K562 (cell line): ENCODE measurements around the gene MRPS26. TPM values are rescaled to one million over a fixed set of nuclear protein-coding genes. Genes with fewer than 3 reads are reported as not detected.

Experiments
- ATAC-seq: fragments of 200-7000 bp; cut with Tn5 transposase; 3 replicates; pipeline ENCODE4 v1.9.1; 2020; ENCODE audit warnings: moderate library complexity
- BruUV-seq: library from RNA; stranded (reverse); fragments of 400-500 nt; replicated peaks from 2 replicates; lab custom pipeline; 2021; lab: Mats Ljungman, UMichigan
- CTCF ChIA-PET: fragments of 300-600 bp; formaldehyde crosslinking; extraction: SDS; loops from one replicate; lab custom pipeline; 2021; ENCODE audit warnings: low intra/inter-chr PET ratio; lab: Yijun Ruan, JAX
- POLR2A ChIA-PET: fragments of 300-600, 350-650 bp; sonication (Branson Sonifier 250); formaldehyde crosslinking; extraction: SDS; loops from one replicate; lab custom pipeline; 2021; ENCODE audit warnings: antibody characterized with exemption, inconsistent platforms; lab: Yijun Ruan, JAX
- DNase-seq, 4 experiments: peaks; one replicate each; pipeline versions ENCODE4 v3.0.0 to v3.0.0-alpha.2; 2011 to 2018; ENCODE audit warnings: low spot score in 3 of 4, mixed read lengths in 3 of 4; ENCODE audit errors: extremely low read depth in 1 of 4
- FAIRE-seq: peaks from 2 replicates; lab custom pipeline; 2011; peaks lifted over from hg19 to GRCh38; lab: Jason Lieb, UNC
- H2AFZ ChIP-seq: 2 replicates; pipeline ENCODE4 v1.6.0; 2011; ENCODE audit warnings: low read depth, low read length, control low read depth, inconsistent platforms
- H3K27ac ChIP-seq: fragments of 200-600 bp; 3 replicates; pipeline ENCODE4 v1.8.0; 2011; ENCODE audit warnings: low read depth, mild to moderate bottlenecking, control low read depth, inconsistent platforms, low read length, moderate library complexity, mixed read lengths; ENCODE audit errors: extremely low read depth
- H3K27me3 ChIP-seq, 2 experiments: fragments of 300-600 bp in 1 of 2; 2 replicates in 1 of 2; 3 replicates in 1 of 2; pipeline versions ENCODE4 v1.6.0 to v1.8.0; 2011; ENCODE audit warnings: inconsistent platforms in 2 of 2, low read length in 2 of 2, mild to moderate bottlenecking in 1 of 2, mixed read lengths in 1 of 2, moderate library complexity in 1 of 2; ENCODE audit not compliant: control insufficient read depth in 2 of 2, insufficient read depth in 2 of 2
- H3K36me3 ChIP-seq: fragments of 300-600 bp; 3 replicates; pipeline ENCODE4 v1.8.0; 2011; ENCODE audit warnings: mild to moderate bottlenecking, low read length, inconsistent platforms; ENCODE audit not compliant: control insufficient read depth, insufficient read depth
- H3K4me1 ChIP-seq, 2 experiments: fragments of 200-600 bp in 1 of 2; replicated peaks in 1 of 2; 2 replicates in 1 of 2; 3 replicates in 1 of 2; pipeline versions ENCODE4 v1.5.1 to v1.8.0; 2011; ENCODE audit warnings: inconsistent platforms in 2 of 2, low read length in 2 of 2, mild to moderate bottlenecking in 1 of 2, mixed read lengths in 1 of 2, moderate library complexity in 1 of 2; ENCODE audit not compliant: control insufficient read depth in 2 of 2, insufficient read depth in 2 of 2
- H3K4me2 ChIP-seq: 2 replicates; pipeline ENCODE4 v1.6.1; 2011; ENCODE audit warnings: low read length, control low read depth, inconsistent platforms, mixed read lengths; ENCODE audit not compliant: insufficient read depth
- H3K4me3 ChIP-seq: fragments of 200-600 bp; sonication (generic), shearing (Covaris generic); 2 replicates; pipeline ENCODE4 v1.5.1; 2016; ENCODE audit warnings: control low read depth, inconsistent platforms
- H3K79me2 ChIP-seq: fragments of 200-600 bp; 3 replicates; pipeline ENCODE4 v1.8.0; 2011; ENCODE audit warnings: low read length, inconsistent platforms; ENCODE audit not compliant: control insufficient read depth, insufficient read depth
- H3K9ac ChIP-seq, 2 experiments: 2 replicates each; pipeline versions ENCODE4 v1.6.0 to v1.6.1; 2011; ENCODE audit warnings: low read depth in 2 of 2, low read length in 2 of 2, control low read depth in 1 of 2, inconsistent platforms in 1 of 2, mild to moderate bottlenecking in 1 of 2, mixed read lengths in 1 of 2; ENCODE audit not compliant: insufficient read depth in 1 of 2
- H3K9me1 ChIP-seq: one replicate; pipeline ENCODE4 v1.6.0; 2011; ENCODE audit warnings: inconsistent platforms, mild to moderate bottlenecking, low read length, moderate library complexity; ENCODE audit not compliant: control insufficient read depth, insufficient read depth
- H3K9me3 ChIP-seq: replicated peaks from 2 replicates; pipeline ENCODE4 v1.5.1; 2011; ENCODE audit warnings: low read depth, low read length, inconsistent platforms; ENCODE audit not compliant: control insufficient read depth, insufficient read depth
- H4K20me1 ChIP-seq: replicated peaks from 2 replicates; pipeline ENCODE4 v1.6.1; 2011; ENCODE audit warnings: low read length, inconsistent platforms, mixed read lengths; ENCODE audit not compliant: control insufficient read depth, insufficient read depth
- BHLHE40 ChIP-seq: IDR thresholded peaks from 2 replicates; pipeline ENCODE4 v1.6.1; 2011; ENCODE audit warnings: low read length, improper control_type of control experiment
- CXXC5 ChIP-seq: fragments of 250-450 bp; sonication (Bioruptor Pico); IDR thresholded peaks from 2 replicates; pipeline ENCODE4 v1.8.0; 2022; ENCODE audit warnings: inconsistent platforms, mild to moderate bottlenecking, moderate library complexity
- ELF1 ChIP-seq: fragments of 200-800 bp; sonication (Bioruptor generic); IDR thresholded peaks from 2 replicates; pipeline ENCODE4 v1.6.1; 2016; ENCODE audit warnings: missing genetic modification characterization, missing compliant biosample characterization
- GATA2 ChIP-seq: sonication (generic); formaldehyde crosslinking; IDR thresholded peaks from 2 replicates; pipeline ENCODE4 v1.4.0; 2020; ENCODE audit warnings: mild to moderate bottlenecking, missing genetic modification reagents
- KLF13 ChIP-seq: fragments of 450-650 bp; IDR thresholded peaks from 2 replicates; pipeline ENCODE4 v1.6.1; 2016; ENCODE audit warnings: missing genetic modification characterization, low read depth, mild to moderate bottlenecking, missing compliant biosample characterization, moderate library complexity, borderline replicate concordance
- SPI1 ChIP-seq: IDR thresholded peaks from 2 replicates; pipeline ENCODE4 v1.6.1; 2011; ENCODE audit warnings: low read depth, low read length, control low read depth, borderline replicate concordance
- TRIM28 ChIP-seq: fragments of 450-650 bp; IDR thresholded peaks from 2 replicates; pipeline ENCODE4 v1.6.1; 2017
- ZFX ChIP-seq: sonication (generic); formaldehyde crosslinking; IDR thresholded peaks from 2 replicates; pipeline ENCODE4 v1.8.0; 2022; ENCODE audit warnings: mild to moderate bottlenecking, missing genetic modification reagents, moderate library complexity
- WGBS: fragments of 100-300 bp; shearing (Covaris generic); methylation state at CpG from one replicate; pipeline ENCODE4 v1.1.6; 2016; ENCODE audit warnings: low coverage, mixed read lengths; ENCODE audit not compliant: insufficient coverage; ENCODE audit errors: missing lambda C conversion rate; 5-methylcytosine and 5-hydroxymethylcytosine counted together
- in situ Hi-C: fragments of 300-500 bp; cut with MboI; formaldehyde crosslinking; loops from 4 replicates; pipeline ENCODE4 v1.15.0; 2018; ENCODE audit warnings: inconsistent platforms, mixed read lengths
- intact Hi-C: fragments of 100-400 bp; cut with micrococcal nuclease; formaldehyde crosslinking; loops from 2 replicates; pipeline ENCODE4 v1.14.2; 2022
- polyA plus RNA-seq, 8 experiments: library from polyadenylated mRNA; depleted of rRNA in 4 of 8; stranded (reverse) in 5 of 8; unstranded in 3 of 8; fragments of >200 nt; fragmentation: Nextera tagmentation in 2 of 8; fragmentation: Illumina TruSeq in 1 of 8; extraction: Ambion mirVana in 2 of 8; extraction: Trizol in 1 of 8; gene quantifications; 2 replicates each; pipeline versions ENCODE4 v1.2.1 to v1.2.3, GENCODE V29; 2011 to 2014; ENCODE audit warnings: inconsistent platforms in 1 of 8, missing spikeins in 1 of 8
- total RNA-seq, 7 experiments: library from RNA; depleted of rRNA in 6 of 7; stranded (reverse); fragments of >200 nt in 6 of 7; fragmentation: Illumina TruSeq in 2 of 7; extraction: Trizol in 2 of 7; gene quantifications; 2 replicates each; pipeline versions ENCODE4 v1.2.1 to v1.2.3, GENCODE V29; 2011 to 2021; ENCODE audit warnings: low replicate concordance in 1 of 7
- TF ChIP-seq, protein P1 (sequence below), 2 experiments: fragments of 450-650 bp in 1 of 2; sonication (generic) in 1 of 2; formaldehyde crosslinking in 1 of 2; IDR thresholded peaks; 2 replicates each; pipeline versions ENCODE4 v1.7.1 to v1.9.0; 2016 to 2022; ENCODE audit warnings: inconsistent platforms in 1 of 2, mild to moderate bottlenecking in 1 of 2, missing genetic modification reagents in 1 of 2

The MRPS26 gene
- total and polyA plus RNA-seq, 9 of the 15 experiments (the other 6 are each of a cell fraction or from before 2014, with no cell fraction given) = 2.7 to 70.5 (median 28.8) TPM

DNA sequence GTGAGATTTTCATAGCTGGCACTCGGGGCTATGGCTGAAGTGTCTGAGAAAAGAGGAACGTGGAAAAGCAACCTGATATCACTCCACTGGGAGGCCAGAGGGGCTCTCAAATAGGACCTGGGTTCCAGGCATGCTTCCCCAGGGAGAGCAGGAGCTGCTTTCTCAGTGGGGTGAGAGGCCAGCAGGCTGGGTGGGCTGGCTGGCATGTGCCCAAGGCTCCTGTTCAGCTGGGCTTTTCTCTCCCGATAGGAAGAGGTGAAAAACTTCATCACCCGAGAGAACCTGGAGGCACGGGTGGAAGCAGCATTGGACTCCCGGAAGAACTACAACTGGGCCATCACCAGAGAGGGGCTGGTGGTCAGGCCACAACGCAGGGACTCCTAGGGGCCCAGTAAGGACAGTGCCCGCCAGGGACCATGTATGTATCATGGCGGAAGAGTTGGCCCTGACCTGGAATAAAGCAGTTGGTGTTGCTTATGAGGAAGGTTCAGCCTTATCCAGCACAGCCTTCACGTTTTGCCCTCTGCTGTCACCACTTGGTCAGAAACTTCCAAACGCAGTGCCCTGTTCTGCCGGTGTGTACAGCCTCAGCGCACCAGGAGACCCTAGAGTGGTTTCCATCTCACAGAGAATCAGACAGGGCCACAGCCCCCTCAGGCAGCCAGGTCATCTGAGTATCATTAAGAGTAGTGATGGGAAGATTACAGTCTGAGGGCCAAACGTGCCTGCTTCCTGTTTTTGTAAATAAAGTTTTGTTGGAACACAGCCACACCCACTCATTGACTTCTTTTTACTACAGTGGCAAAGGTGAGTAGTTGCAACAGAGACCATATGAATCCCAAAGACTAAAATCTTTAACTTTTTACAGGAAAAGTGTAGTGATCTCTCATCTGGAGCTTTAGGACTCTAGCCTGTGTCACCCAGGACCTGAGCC is 1.9 kb downstream of the MRPS26 start:
- Histone ChIP-seq H3K27me3 (no peaks in the 10 kb centered on the region), H3K4me1 (peaks cover 18 to 26% of the 10 kb centered on the region in 2 experiments; a peak in 4 of 5 replicates), H4K20me1 (no peaks in the 10 kb centered on the region), H2AFZ (no peak overlapping the region), H3K9me1 (no peaks in the 10 kb centered on the region), H3K36me3 (peaks cover 26% of the 10 kb centered on the region; the same call in 2 of the 3 replicates), H3K4me3 (no peak overlapping the region), H3K27ac (no peak overlapping the region), H3K4me2 (no peak overlapping the region; the same call in 1 of the 2 replicates), H3K9ac (peak overlapping the region in 1 of 2 experiments; percentile 28; a peak in 2 of 4 replicates), H3K79me2 (peaks cover 22% of the 10 kb centered on the region), H3K9me3 (no peaks in the 10 kb centered on the region)
- DNase-seq (no peak), FAIRE-seq (no peak), ATAC-seq (no peak)
- POLR2A ChIA-PET = no interaction called here
- intact Hi-C loops = no loop called here
- in situ Hi-C loops = no loop called here
- TSS peak; percentile 58 for BruUV-seq
- CTCF ChIA-PET = no interaction called here
- 69% methylated on average over 7 of the region's 14 CpGs for WGBS
- TF ChIP-seq ELF1 (tag) (peak; percentile 69), BHLHE40 (peak; percentile 71), SPI1 (0 out of 2 replicates have a peak, but pooled peaks have one; percentile 4), CXXC5 (no peak), GATA2 (CRISPR knock-in tag) (peak; percentile 64; the same call in 1 of the 2 replicates), ZFX (CRISPR knock-in tag) (0 out of 2 replicates have a peak, but pooled peaks have one; percentile 6), TRIM28 (no peak), KLF13 (tag) (peak; percentile 61; the same call in 1 of the 2 replicates)
- TF ChIP-seq, protein P1, sequence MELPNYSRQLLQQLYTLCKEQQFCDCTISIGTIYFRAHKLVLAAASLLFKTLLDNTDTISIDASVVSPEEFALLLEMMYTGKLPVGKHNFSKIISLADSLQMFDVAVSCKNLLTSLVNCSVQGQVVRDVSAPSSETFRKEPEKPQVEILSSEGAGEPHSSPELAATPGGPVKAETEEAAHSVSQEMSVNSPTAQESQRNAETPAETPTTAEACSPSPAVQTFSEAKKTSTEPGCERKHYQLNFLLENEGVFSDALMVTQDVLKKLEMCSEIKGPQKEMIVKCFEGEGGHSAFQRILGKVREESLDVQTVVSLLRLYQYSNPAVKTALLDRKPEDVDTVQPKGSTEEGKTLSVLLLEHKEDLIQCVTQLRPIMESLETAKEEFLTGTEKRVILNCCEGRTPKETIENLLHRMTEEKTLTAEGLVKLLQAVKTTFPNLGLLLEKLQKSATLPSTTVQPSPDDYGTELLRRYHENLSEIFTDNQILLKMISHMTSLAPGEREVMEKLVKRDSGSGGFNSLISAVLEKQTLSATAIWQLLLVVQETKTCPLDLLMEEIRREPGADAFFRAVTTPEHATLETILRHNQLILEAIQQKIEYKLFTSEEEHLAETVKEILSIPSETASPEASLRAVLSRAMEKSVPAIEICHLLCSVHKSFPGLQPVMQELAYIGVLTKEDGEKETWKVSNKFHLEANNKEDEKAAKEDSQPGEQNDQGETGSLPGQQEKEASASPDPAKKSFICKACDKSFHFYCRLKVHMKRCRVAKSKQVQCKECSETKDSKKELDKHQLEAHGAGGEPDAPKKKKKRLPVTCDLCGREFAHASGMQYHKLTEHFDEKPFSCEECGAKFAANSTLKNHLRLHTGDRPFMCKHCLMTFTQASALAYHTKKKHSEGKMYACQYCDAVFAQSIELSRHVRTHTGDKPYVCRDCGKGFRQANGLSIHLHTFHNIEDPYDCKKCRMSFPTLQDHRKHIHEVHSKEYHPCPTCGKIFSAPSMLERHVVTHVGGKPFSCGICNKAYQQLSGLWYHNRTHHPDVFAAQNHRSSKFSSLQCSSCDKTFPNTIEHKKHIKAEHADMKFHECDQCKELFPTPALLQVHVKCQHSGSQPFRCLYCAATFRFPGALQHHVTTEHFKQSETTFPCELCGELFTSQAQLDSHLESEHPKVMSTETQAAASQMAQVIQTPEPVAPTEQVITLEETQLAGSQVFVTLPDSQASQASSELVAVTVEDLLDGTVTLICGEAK (IDR thresholded peaks at IDR 0.05) = peak; percentile 98
- TF ChIP-seq, protein P1 (CRISPR knock-in tag; IDR thresholded peaks at IDR 0.05) = peak; percentile 99
